Fibroblast of skin of left quadriceps (primary cell): ENCODE measurements around the gene TAF11L4.
"Not testable (repeated sequence)": the region's sequence is repeated elsewhere in the genome, so short reads cannot be mapped to it uniquely, and the experiment has no call there.

Experiments used
- DNase-seq, 2 experiments: peaks; one replicate each; pipeline ENCODE4 v3.0.0-alpha.2; 2013; ENCODE audit warnings: low read depth in 2 of 2

TAF11L4 gene

DNA sequence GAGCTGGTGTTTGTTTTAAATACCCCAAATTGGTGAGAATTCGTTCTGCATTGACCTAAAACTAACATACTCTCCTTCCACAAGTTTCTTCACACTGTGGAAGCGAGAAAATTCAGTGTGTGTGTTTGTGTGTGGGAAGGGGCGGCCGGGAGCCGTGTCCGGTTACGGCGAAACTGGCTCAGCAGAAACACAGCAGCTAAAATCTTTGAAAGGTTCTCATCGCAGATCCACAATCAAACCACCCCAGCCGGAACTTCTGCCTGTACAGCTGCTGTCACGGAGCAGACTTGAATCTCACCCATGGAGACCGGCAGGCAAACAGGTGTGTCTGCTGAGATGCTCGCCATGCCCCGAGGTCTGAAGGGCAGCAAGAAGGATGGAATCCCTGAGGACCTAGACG, at the start of gene TAF11L4:
TSS of gene TAF11L4 (plus strand) at position 301 of the 400 bp plus-strand sequence.
- DNase-seq, result not testable (repeated sequence)

DNA sequence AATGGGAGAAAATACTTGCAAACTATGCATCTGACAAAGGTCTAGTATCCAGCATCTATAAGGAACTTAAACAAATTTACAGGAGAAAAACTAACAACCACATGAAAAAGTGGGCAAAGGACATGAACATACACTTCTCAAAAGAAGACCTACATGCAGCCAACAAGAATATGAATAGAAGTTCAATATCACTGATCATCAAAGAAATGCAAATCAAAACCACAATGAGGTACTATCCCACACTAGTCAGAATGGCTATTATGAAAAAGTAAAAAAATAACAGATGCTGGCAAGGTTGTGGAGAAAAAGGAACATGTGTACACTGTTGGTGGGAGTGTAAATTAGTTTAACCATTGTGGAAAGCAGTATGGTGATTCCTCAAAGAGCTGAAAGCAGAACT, 46.5 kb upstream of the TAF11L4 start:
- not testable (repeated sequence) for DNase-seq

DNA sequence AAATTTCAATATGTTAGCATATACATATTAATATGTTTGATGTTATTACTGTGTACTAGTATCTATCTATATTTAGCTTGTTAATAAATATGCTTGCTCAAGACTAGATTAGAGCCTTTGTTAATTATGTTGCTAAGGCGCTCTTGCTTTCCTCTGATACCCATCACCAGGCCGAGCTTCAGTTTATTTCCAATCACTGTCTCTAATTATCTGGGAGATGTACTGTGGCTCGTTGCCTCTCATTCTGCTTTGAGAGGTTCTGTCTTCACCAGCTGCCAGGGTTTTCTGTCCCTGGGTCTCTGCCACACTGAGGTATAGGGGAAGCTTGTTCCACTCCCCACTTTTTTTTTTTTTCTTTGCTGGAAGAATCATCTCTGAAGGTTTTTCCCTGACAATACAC, 44.6 kb upstream of the TAF11L4 start:
- DNase-seq, result no peak

DNA sequence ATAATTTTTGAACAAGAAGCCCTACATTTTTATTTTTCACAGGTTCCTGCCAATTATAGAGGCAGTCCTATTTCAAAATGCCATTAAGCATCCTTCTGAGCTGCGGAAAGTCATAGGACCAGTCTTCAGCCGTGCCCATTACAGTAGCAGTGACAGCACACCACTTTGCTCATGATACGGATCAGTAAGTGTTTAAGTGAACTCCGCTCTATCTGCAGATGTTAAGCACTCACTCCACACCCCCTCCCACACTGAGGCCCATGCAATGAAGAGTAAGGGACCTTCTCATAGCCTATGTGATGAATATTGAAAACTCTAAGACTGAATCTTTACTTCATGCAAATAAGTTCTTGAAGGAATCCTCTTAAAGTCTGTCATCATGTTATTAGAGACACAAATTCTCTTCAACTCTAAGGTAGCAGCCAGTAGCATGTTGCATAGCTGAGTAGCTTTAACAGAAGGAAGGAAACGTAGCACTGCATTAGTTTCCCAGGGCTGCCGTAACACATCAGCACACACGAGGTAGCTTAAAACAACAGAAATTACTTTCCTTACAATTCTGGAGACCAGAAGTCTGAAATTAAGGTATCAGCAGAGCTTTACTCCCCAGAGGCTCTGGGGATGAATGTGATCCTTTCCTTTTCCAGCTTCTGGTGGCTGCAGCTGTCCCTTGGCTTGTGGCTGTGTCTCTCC, 43.9 kb upstream of the TAF11L4 start:
- DNase-seq, result no peak

DNA sequence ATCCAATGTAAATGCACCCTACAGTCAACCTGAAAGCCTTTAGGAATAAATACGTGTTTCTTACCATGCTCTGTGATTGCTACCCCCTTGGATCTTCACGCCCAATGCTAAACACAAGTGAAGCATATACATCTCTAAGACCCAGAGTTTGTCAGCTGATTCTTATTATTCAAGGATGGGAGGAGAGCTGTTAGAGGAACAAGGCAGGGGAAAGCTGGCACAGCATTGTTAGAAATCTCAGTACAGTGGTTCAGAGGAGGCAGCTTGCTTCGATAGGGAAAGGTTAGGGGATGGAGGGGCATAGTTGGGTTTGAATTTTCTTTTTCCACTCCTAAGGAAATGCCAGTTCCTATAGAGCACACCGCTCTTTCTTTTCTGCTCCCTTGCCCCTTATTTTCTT, 40.2 kb upstream of the TAF11L4 start:
- no peak for DNase-seq

DNA sequence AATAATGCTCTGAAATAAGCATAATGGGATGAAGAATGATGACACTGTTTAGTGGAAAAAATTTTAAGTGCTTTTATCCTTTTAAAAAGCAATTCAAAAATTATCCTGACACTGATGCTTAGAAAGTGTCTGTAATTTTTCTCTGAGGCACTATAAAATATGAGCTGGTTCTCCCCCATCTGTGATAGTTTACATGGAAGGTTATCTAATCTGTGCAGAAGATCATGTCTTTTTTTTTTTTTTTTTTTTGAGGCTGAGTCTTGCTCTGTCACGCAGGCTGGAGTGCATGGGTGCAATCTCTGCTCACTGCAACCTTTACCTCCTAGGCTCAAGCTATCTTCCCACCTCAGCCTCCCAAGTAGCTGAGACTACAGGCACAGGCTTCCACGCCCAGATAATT, 38.8 kb upstream of the TAF11L4 start:
- no peak for DNase-seq

DNA sequence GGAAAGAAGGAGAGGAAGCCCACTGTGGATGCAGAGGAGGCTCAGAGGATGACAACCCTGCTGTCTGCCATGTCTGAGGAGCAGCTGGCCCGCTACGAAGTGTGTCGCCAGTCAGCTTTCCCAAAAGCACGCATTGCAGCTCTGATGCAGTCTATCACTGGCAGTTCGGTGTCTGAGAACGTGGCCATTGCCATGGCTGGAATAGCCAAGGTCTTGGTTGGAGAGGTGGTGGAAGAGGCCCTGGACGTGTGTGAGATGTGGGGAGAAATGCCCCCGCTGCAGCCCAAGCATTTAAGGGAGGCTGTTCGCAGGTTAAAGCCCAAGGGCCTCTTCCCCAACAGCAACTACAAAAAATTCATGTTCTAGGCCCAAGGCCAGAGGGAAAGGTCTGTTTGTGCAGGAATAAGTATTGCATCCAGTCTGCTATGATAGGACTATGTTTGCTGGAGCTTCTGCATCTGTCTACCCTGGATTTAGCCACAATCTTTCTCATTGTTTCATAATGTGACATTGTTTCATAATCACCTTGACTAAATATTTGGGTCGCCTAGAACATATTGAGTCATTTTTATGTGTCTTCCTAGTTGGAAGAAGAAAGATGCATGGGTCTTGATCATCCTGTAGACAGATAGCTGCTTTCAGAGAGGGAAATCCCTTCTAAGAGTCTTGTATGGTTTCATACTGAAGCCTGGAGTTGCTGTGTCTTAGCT, 35.0 kb upstream of the TAF11L4 start:
- DNase-seq, result not testable (repeated sequence)

DNA sequence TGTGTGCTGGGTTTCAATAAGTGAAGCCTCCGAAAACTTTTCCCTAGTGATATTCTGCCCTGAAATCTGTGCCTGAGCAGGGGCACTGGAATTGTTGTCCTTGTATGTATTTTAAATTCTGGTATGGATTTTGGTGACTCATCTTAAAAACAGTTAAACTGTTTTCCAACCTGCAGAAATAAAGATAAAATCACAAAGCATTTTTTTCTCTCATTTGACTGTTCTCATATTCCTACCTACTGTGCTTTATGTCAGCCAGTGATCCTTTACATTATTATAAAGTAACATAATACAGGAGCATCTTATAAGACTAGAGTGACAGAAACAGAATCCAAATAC, 34.5 kb upstream of the TAF11L4 start:
- DNase-seq, result no peak

DNA sequence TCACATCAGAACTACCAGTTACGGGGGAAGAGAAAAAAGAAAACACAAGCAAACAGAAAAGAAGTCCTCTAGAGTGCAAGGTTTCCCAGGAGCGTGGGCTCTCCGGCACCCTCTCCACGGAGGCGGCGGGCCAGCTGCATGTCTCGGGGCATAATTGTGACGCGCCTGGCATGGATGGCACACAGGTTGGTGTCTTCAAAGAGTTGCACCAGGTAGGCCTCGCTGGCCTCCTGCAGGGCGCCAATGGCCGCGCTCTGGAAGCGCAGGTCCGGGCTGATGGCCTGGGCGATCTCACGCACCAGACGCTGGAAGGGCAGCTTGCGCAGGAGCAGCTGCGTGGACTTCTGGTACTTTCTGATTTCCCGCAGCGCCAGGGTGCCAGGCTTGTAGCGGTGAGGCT, 30.3 kb upstream of the TAF11L4 start:
- DNase-seq, result not testable (repeated sequence)

DNA sequence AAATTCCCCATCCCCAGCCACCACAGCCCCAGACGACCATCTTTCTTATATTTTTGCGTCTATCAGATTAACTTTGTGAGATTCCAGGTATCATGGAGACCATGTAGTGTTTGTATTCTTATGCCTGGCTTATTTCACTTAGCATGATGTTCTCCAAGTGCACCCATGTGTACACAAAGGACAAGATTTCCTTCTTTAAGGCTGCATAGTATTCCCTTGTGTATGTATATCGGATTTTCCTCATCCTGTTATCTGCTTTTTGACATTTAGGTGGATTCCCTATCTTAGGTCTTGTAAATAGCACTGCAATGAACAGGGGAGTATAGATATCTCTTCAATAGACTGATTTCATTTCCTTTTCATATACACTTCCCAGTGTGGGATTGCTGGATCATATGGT, 28.8 kb upstream of the TAF11L4 start:
- no peak for DNase-seq

DNA sequence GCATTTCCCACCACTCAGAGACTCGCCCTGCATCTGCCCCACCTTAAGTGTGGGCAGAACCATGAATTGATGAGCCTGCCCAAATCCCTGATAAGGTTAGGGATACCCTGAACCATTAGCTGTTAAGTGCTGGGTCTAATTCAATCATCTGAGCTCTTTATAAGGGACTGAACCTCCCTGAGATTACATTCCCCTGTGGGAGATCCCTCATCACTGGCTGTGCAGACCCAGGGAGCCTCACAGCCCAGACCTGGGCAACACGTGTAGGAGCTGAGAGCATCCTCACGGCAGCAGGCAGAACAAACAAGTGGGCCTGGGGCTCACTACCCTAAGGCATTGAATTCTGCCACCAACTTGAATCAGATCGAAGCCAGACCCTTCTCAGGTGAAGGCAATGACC, 24.2 kb upstream of the TAF11L4 start:
- no peak for DNase-seq

DNA sequence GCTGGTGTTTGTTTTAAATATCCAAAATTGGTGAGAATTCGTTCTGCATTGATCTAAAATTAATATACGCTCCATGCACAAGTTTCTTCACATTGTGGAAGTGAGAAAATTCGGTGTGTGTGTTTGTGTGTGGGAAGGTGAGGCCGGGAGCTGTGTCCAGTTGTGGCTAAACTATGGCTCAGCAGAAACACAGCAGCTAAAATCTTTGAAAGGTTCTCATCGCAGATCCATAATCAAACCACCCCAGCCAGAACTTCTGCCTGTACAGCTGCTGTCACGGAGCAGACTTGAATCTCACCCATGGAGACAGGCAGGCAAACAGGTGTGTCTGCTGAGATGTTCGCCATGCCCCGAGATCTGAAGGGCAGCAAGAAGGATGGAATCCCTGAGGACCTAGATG, 23.7 kb upstream of the TAF11L4 start, which contains the start of gene TAF11L2:
TSS of gene TAF11L2 (plus strand) at position 301 of the 400 bp plus-strand sequence.
- not testable (repeated sequence) for DNase-seq

DNA sequence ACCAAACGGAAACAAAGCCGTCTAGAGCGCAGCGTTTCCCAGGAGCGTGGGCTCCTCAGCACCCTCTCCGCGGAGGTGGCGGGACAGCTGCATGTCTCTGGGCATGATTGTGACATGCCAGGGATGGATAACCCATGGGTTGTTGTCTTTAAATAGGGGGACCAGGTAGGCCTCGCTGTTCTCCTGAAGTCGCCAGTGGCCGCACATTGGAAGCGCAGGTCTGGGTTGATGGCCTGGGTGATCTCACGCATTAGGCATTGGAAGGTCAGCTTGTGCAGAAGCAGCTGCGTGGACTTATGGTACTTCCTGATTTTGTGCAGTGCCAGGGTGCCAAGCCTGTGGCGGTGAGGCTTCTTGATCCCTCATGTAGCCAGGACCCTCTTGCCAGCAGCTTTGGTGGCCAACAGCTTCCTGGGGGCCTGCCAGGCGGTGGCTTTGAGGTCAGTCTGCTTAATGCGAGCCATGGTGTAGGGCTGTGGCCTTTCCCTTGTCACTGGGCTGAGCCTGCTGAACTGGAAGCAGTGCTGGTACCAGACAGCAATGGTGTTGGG, 9.8 kb upstream of the TAF11L4 start:
- DNase-seq, result no peak

DNA sequence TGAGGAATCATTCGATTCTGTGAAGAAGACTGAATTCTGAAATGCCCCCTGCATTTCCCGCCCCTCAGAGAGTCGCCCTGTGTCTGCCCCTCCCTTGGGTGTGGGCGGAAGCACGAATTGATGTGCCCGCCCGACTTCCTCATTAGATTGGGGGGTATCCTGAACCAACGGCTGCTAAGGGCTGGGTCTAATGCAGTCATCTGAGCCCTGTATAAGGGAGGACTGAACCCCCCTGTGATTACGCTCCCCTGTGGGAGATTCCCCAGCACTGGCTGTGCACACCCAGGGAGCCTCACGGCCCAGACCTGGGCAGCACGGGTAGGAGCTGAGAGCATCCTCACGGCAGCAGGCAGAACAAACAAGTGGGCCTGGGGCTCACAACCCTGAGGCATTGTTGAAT, 4.1 kb upstream of the TAF11L4 start:
- DNase-seq, result not testable (repeated sequence)

DNA sequence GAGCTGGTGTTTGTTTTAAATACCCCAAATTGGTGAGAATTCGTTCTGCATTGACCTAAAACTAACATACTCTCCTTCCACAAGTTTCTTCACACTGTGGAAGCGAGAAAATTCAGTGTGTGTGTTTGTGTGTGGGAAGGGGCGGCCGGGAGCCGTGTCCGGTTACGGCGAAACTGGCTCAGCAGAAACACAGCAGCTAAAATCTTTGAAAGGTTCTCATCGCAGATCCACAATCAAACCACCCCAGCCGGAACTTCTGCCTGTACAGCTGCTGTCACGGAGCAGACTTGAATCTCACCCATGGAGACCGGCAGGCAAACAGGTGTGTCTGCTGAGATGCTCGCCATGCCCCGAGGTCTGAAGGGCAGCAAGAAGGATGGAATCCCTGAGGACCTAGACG, 3.5 kb upstream of the TAF11L4 start, which contains the start of gene TAF11L3:
TSS of gene TAF11L3 (plus strand) at position 301 of the 400 bp plus-strand sequence.
- not testable (repeated sequence) for DNase-seq

DNA sequence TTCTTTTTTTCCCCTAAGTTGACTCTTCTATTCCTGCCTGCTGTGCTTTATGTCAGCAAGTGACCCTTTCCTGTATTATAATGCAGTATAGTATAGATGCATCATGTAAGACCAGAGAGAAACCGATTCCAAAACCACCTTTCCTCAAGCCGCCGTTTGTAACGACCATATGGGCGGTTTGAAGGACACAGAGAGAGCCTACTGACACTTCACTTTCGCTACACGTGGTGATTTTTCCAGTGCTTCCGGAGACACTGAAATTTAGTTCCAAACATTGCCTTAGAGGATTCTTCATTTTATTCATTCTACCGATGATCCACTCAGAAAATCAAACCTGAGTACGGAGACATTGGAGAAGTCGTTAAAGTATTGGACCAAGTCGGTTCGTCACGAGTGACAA, 2.1 kb upstream of the TAF11L4 start:
- not testable (repeated sequence) for DNase-seq

DNA sequence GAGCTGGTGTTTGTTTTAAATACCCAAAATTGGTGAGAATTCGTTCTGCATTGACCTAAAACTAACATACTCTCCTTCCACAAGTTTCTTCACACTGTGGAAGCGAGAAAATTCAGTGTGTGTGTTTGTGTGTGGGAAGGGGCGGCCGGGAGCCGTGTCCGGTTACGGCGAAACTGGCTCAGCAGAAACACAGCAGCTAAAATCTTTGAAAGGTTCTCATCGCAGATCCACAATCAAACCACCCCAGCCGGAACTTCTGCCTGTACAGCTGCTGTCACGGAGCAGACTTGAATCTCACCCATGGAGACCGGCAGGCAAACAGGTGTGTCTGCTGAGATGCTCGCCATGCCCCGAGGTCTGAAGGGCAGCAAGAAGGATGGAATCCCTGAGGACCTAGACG, 3.3 kb downstream of the TAF11L4 start, which contains the start of gene TAF11L5:
TSS of gene TAF11L5 (plus strand) at position 301 of the 400 bp plus-strand sequence.
- DNase-seq, result not testable (repeated sequence)

DNA sequence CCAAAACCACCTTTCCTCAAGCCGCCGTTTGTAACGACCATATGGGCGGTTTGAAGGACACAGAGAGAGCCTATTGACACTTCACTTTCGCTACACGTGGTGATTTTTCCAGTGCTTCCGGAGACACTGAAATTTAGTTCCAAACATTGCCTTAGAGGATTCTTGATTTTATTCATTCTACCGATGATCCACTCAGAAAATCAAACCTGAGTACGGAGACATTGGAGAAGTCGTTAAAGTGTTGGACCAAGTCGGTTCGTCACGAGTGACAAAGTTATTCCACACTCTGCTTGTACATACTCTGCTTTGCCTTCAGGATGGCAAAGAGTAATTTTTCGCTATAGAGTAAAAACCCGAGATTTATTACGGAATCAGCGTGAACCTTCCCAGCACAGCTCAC, 4.9 kb downstream of the TAF11L4 start:
- DNase-seq, result not testable (repeated sequence)

DNA sequence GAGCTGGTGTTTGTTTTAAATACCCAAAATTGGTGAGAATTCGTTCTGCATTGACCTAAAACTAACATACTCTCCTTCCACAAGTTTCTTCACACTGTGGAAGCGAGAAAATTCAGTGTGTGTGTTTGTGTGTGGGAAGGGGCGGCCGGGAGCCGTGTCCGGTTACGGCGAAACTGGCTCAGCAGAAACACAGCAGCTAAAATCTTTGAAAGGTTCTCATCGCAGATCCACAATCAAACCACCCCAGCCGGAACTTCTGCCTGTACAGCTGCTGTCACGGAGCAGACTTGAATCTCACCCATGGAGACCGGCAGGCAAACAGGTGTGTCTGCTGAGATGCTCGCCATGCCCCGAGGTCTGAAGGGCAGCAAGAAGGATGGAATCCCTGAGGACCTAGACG, 6.8 kb downstream of the TAF11L4 start, which contains the start of gene TAF11L6:
TSS of gene TAF11L6 (plus strand) at position 301 of the 400 bp plus-strand sequence.
- not testable (repeated sequence) for DNase-seq
